Measurements from ENCODE around the gene SPATA13.

Gene SPATA13

DNA sequence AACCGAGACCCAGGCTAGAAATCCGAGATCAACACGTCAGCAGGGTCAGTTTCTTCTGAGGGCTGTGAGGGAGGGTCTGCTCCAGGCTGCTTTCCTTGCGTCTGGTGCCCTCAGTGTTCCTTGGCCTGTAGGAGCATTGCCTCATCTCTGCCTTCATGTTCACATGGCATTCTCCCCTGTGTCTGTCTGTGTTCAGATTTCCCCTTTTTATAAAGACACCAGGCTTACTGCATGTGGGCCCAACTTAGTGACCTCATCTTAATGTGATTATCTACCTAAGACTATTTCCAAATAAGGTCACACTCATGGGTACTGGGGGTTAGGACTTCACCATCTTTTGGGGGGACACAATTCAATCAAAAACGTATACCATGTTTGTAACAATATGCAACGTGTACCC is 91.6 kb downstream of the SPATA13 start:
- no peak for DNase-seq (ENCODE audit: low read depth)

- DNase-seq (ENCODE audit: low read depth) = no peak
Measured at GRCh38 chr13:24253520-24254145, 93.1 kb downstream of the SPATA13 start.

- no peak for DNase-seq (ENCODE audit: low read depth)
Measured at GRCh38 chr13:24254146-24254841, 93.8 kb downstream of the SPATA13 start.

- DNase-seq (ENCODE audit: low read depth) = no peak
Measured at GRCh38 chr13:24257497-24257896, 97.0 kb downstream of the SPATA13 start.

GRCh38 chr13:24261566-24261965 is 101.0 kb downstream of the SPATA13 start:
- DNase-seq (ENCODE audit: low read depth) = no peak

DNA sequence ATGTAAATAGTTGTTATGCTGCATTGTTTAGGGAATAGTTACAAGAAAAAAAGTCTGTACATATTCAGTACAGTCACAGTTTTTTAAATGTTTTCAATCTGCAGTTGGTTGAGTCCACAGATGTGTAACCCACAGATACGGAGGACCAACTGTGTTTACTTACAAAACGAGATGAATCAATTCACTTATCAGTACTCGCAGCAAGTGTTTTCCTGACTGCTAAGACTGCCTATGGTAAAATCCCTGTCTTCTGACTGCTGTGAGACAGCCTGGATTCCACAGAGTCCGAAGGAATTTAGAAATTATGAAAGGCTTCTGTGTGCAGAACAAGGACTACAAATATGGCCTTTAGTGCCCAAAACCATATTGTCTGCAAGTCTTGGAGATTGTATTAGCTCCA is 103.1 kb downstream of the SPATA13 start:
- DNase-seq (ENCODE audit: low read depth) = no peak

DNA sequence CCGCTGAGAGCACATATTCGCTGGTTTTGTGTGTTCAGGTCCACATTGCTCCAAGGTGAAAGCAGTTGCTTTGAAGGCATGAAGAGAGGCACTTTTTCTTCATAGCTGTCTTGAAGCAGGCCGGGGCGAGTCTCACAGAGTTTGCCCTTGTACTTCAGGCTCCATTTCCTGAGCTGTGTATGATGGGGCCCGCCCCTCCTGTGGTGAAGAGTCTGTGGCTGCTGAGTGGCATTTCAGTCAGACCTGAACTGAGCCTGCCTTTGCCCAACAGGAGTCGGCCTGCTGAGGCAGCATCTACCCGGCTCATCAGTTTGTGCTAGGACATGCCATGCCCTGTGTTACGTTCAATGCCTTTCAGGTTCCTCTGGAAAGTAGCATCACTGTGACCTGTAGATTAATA is 104.5 kb downstream of the SPATA13 start:
- DNase-seq (ENCODE audit: low read depth) = no peak

DNA sequence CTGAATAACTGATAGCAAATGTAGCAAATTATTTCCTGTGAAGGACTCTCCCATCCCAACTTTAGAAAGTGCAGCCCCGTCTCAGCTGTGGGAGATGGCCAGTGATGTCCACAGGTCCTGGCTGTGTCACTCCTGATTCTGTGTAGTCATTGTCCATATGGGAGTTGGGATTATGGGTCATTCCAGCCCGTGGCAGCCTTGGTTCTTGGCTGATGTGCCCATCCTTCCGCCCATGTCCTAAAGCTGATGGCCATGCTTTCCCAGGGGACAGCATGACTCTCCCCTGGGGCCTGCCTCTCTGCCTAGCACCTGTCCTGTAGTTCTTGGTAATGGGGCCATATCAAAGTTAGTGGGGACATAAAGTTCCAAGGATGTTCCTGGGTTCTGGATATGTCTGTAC is 104.9 kb downstream of the SPATA13 start:
- no peak for DNase-seq (ENCODE audit: low read depth)

DNA sequence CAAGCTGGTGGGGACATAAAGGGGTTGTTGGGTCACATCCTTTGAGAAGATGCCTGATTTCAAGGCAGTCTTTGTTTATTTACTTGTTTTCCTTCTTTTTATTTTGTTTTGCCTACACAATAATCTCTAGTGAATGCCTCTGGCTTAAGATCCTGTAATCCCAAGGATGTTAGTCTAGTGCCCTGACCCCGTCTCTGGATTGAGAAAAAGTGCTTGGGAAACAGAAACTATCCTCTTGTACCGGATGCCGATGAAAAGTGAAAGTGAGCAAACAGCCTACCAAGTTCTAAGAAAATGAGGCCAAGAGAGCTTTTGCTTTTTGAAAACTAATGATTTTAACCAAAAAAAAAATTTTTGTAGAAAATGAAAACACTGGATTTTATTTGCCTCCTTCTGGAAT is 106.8 kb downstream of the SPATA13 start:
- no peak for DNase-seq (ENCODE audit: low read depth)

GRCh38 chr13:24267801-24268200 is 107.3 kb downstream of the SPATA13 start:
- DNase-seq (ENCODE audit: low read depth) = no peak

GRCh38 chr13:24269821-24270220 is 109.3 kb downstream of the SPATA13 start:
- DNase-seq (ENCODE audit: low read depth) = no peak

GRCh38 chr13:24270639-24271141 is 110.2 kb downstream of the SPATA13 start:
- no peak for DNase-seq (ENCODE audit: low read depth)

DNA sequence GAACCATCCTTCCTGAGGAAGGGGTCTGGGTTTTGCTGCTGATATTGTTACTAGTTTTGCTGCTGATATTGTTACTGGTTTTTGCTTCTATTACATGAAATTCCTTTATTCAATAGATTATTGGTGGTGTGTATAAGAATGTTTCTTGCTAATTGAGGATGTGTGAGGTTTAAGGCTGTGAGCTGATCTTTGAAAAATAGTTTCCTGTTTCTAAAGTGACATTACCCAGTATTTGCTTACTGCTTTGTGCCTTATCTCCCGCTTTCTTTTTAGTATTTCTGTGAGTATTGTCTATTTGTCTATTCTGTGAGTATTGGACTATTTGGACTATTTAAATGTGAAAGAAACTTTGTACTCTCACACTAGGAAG is 110.7 kb downstream of the SPATA13 start:
- DNase-seq (ENCODE audit: low read depth) = no peak

GRCh38 chr13:24271601-24272451 is 111.3 kb downstream of the SPATA13 start:
- no peak for DNase-seq (ENCODE audit: low read depth)

GRCh38 chr13:24272452-24273161 is 112.1 kb downstream of the SPATA13 start:
- DNase-seq (ENCODE audit: low read depth) = no peak

DNA sequence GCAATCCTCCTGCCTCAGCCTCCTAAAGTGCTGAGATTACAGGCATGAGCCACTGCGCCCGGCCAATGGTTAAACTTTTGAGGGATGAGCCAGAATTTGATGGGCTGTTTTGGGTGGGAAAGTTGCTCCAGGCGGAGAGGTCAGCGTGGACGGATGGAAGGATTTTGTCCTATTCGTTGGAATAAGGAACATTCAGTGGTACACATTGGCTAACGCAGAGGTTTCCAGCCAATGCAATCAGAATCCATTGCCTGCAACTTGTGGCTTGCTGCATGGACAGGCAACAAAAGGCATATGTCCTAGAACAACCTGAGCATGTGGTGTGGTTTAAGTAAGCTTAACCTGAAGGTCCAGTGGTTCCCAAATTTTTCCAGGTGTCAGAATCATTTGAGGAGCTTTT is 113.4 kb downstream of the SPATA13 start:
- DNase-seq (ENCODE audit: low read depth) = no peak

GRCh38 chr13:24274452-24275021 is 114.0 kb downstream of the SPATA13 start:
- DNase-seq (ENCODE audit: low read depth) = no peak

DNA sequence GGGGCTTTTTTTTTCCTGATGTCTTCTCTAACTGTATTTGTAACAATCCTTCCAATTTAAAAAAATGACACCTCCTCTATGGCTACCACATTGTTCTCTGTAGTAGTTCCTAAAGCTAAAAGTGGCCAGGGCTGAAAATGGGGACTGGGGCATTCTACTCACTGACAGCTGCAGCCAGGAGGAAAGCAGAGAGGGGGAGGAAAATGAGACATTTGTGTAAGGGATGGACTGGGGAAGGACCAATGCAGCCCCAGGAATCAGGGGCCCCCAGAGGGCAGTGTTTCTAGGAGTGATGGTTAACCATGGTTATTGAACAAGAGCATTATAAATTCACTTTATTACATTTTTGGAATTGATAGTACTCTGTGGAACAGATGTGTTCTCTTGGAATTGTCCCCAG is 114.5 kb downstream of the SPATA13 start:
- DNase-seq (ENCODE audit: low read depth) = no peak

GRCh38 chr13:24276306-24276705 is 115.8 kb downstream of the SPATA13 start:
- DNase-seq (ENCODE audit: low read depth) = no peak

- DNase-seq (ENCODE audit: low read depth) = no peak
Measured at GRCh38 chr13:24276861-24277260, 116.3 kb downstream of the SPATA13 start.

- no peak for DNase-seq (ENCODE audit: low read depth)
Measured at GRCh38 chr13:24277761-24278160, 117.2 kb downstream of the SPATA13 start.

Data from HS-27A (cell line).